SK-N-SH treated with all-trans-retinoic acid at 6 μM for 48 hours (cell line): ENCODE results near the gene AGPS.

Experiments
- ATAC-seq: fragments of 200-7000 bp; cut with Tn5 transposase; 3 replicates; pipeline ENCODE4 v1.9.1; 2020; ENCODE audit warnings: mild to moderate bottlenecking, moderate library complexity
- ARNTL ChIP-seq: fragments of 450-650 bp; formaldehyde crosslinking; IDR thresholded peaks from 2 replicates; pipeline ENCODE4 v1.5.0; 2020; ENCODE audit warnings: low read depth, mild to moderate bottlenecking, moderate library complexity, borderline replicate concordance
- BACH2 ChIP-seq: fragments of 250-450 bp; sonication (Bioruptor Pico); IDR thresholded peaks from 2 replicates; pipeline ENCODE4 v1.9.0; 2021; ENCODE audit warnings: mild to moderate bottlenecking, borderline replicate concordance
- CSDC2 ChIP-seq: fragments of 250-450 bp; sonication (Bioruptor Pico); IDR thresholded peaks from 2 replicates; pipeline ENCODE4 v1.5.0; 2020; ENCODE audit warnings: mild to moderate bottlenecking, moderate library complexity
- ESRRG ChIP-seq: fragments of 250-450 bp; sonication (Bioruptor Pico); IDR thresholded peaks from 2 replicates; pipeline ENCODE4 v1.6.1; 2021; ENCODE audit warnings: mild to moderate bottlenecking
- GLIS3 ChIP-seq: fragments of 250-450 bp; sonication (Bioruptor Pico); IDR thresholded peaks from 2 replicates; pipeline ENCODE4 v1.5.0; 2020; ENCODE audit warnings: mild to moderate bottlenecking, moderate library complexity
- ISL1 ChIP-seq: fragments of 250-450 bp; sonication (Bioruptor Pico); IDR thresholded peaks from 2 replicates; pipeline ENCODE4 v2.1.2; 2022; ENCODE audit warnings: mild to moderate bottlenecking, moderate library complexity
- OSR1 ChIP-seq: fragments of 250-450 bp; sonication (Bioruptor Pico); IDR thresholded peaks from 2 replicates; pipeline ENCODE4 v1.8.0; 2022; ENCODE audit warnings: moderate library complexity, mild to moderate bottlenecking, inconsistent platforms
- PATZ1 ChIP-seq: fragments of 250-450 bp; sonication (Bioruptor Pico); IDR thresholded peaks from 2 replicates; pipeline ENCODE4 v1.8.0; 2020; ENCODE audit warnings: mild to moderate bottlenecking, moderate library complexity, borderline replicate concordance
- POU6F1 ChIP-seq: fragments of 250-450 bp; sonication (Bioruptor Pico); IDR thresholded peaks from 2 replicates; pipeline ENCODE4 v1.8.0; 2021; ENCODE audit warnings: low read depth, mild to moderate bottlenecking, moderate library complexity, borderline replicate concordance
- PPARA ChIP-seq: fragments of 250-450 bp; sonication (Bioruptor Pico); IDR thresholded peaks from 2 replicates; pipeline ENCODE4 v1.5.0; 2020; ENCODE audit warnings: mild to moderate bottlenecking, borderline replicate concordance
- RARB ChIP-seq: fragments of 250-450 bp; sonication (Bioruptor Pico); IDR thresholded peaks from 2 replicates; pipeline ENCODE4 v1.8.0; 2021; ENCODE audit warnings: mild to moderate bottlenecking, moderate library complexity
- SNAI2 ChIP-seq: fragments of 250-450 bp; sonication (Bioruptor Pico); IDR thresholded peaks from 2 replicates; pipeline ENCODE4 v1.5.0; 2020; ENCODE audit warnings: mild to moderate bottlenecking, moderate library complexity
- TCF4 ChIP-seq: fragments of 250-450 bp; sonication (Bioruptor Pico); IDR thresholded peaks from 2 replicates; pipeline ENCODE4 v1.8.0; 2021; ENCODE audit warnings: mild to moderate bottlenecking, moderate library complexity, borderline replicate concordance
- TOX ChIP-seq: fragments of 250-450 bp; sonication (Bioruptor Pico); IDR thresholded peaks from 2 replicates; pipeline ENCODE4 v1.8.0; 2021; ENCODE audit warnings: mild to moderate bottlenecking, moderate library complexity, borderline replicate concordance
- ZC3H10 ChIP-seq: fragments of 250-450 bp; sonication (Bioruptor Pico); IDR thresholded peaks from 2 replicates; pipeline ENCODE4 v1.5.1; 2021; ENCODE audit warnings: mild to moderate bottlenecking, moderate library complexity
- ZFP3 ChIP-seq: fragments of 250-450 bp; sonication (Bioruptor Pico); IDR thresholded peaks from 2 replicates; pipeline ENCODE4 v1.5.0; 2020; ENCODE audit warnings: mild to moderate bottlenecking, moderate library complexity
- ZFP30 ChIP-seq: fragments of 450-650 bp; formaldehyde crosslinking; IDR thresholded peaks from 2 replicates; pipeline ENCODE4 v1.5.0; 2022; ENCODE audit warnings: mild to moderate bottlenecking, moderate library complexity
- ZNF565 ChIP-seq: fragments of 450-650 bp; formaldehyde crosslinking; conservative IDR thresholded peaks from 2 replicates; pipeline ENCODE4 v1.5.0; 2020; ENCODE audit warnings: low read depth, mild to moderate bottlenecking, moderate library complexity
- ZNF70 ChIP-seq: fragments of 450-650 bp; formaldehyde crosslinking; IDR thresholded peaks from 2 replicates; pipeline ENCODE4 v1.5.0; 2020; ENCODE audit warnings: mild to moderate bottlenecking, moderate library complexity
- ZNF8 ChIP-seq: fragments of 450-650 bp; formaldehyde crosslinking; IDR thresholded peaks from 2 replicates; pipeline ENCODE4 v1.5.0; 2020; ENCODE audit warnings: mild to moderate bottlenecking, moderate library complexity
- TF ChIP-seq, protein P1 (sequence below): fragments of 250-450 bp; sonication (Bioruptor Pico); IDR thresholded peaks from 2 replicates; pipeline ENCODE4 v1.5.1; 2021; ENCODE audit warnings: mild to moderate bottlenecking, moderate library complexity
- TF ChIP-seq, protein P2 (sequence below): fragments of 250-450 bp; sonication (Bioruptor Pico); IDR thresholded peaks from 2 replicates; pipeline ENCODE4 v1.5.1; 2020; ENCODE audit warnings: low read depth, mild to moderate bottlenecking, moderate library complexity

AGPS gene

GRCh38 chr2:177398290-177398683 lies 5.7 kb downstream of the AGPS start:
- no peak for ATAC-seq

GRCh38 chr2:177398791-177399190 lies 6.2 kb downstream of the AGPS start:
- no peak for ATAC-seq
- TF ChIP-seq, protein P1, sequence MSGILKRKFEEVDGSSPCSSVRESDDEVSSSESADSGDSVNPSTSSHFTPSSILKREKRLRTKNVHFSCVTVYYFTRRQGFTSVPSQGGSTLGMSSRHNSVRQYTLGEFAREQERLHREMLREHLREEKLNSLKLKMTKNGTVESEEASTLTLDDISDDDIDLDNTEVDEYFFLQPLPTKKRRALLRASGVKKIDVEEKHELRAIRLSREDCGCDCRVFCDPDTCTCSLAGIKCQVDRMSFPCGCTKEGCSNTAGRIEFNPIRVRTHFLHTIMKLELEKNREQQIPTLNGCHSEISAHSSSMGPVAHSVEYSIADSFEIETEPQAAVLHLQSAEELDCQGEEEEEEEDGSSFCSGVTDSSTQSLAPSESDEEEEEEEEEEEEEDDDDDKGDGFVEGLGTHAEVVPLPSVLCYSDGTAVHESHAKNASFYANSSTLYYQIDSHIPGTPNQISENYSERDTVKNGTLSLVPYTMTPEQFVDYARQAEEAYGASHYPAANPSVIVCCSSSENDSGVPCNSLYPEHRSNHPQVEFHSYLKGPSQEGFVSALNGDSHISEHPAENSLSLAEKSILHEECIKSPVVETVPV (CRISPR knock-in tag): no peak
- TF ChIP-seq TCF4: no peak
- TF ChIP-seq ZFP30 (CRISPR knock-in tag): no peak
- TF ChIP-seq ZFP3 (CRISPR knock-in tag): no peak
- no peak for TF ChIP-seq ZNF565 (CRISPR knock-in tag)
- no peak for TF ChIP-seq OSR1 (CRISPR knock-in tag)
- no peak for TF ChIP-seq BACH2 (CRISPR knock-in tag)
- no peak for TF ChIP-seq POU6F1 (CRISPR knock-in tag)
- TF ChIP-seq, protein P2, sequence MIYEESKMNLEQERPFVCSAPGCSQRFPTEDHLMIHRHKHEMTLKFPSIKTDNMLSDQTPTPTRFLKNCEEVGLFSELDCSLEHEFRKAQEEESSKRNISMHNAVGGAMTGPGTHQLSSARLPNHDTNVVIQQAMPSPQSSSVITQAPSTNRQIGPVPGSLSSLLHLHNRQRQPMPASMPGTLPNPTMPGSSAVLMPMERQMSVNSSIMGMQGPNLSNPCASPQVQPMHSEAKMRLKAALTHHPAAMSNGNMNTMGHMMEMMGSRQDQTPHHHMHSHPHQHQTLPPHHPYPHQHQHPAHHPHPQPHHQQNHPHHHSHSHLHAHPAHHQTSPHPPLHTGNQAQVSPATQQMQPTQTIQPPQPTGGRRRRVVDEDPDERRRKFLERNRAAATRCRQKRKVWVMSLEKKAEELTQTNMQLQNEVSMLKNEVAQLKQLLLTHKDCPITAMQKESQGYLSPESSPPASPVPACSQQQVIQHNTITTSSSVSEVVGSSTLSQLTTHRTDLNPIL (CRISPR knock-in tag): no peak
- TF ChIP-seq PPARA (CRISPR knock-in tag): no peak
- TF ChIP-seq ZC3H10 (CRISPR knock-in tag): no peak
- TF ChIP-seq RARB (CRISPR knock-in tag): no peak
- no peak for TF ChIP-seq PATZ1 (CRISPR knock-in tag)
- no peak for TF ChIP-seq TOX
- TF ChIP-seq ISL1 (CRISPR knock-in tag): no peak
- TF ChIP-seq ZNF70 (CRISPR knock-in tag): no peak
- no peak for TF ChIP-seq ESRRG (CRISPR knock-in tag)
- no peak for TF ChIP-seq ZNF8 (CRISPR knock-in tag)
- TF ChIP-seq SNAI2 (CRISPR knock-in tag): no peak
- no peak for TF ChIP-seq GLIS3 (CRISPR knock-in tag)

More at GRCh38 chr2:177398290-177398683, 5.7 kb downstream of the AGPS start:
- TF ChIP-seq ZNF565 (CRISPR knock-in tag): no peak
- TF ChIP-seq, protein P1 (CRISPR knock-in tag): no peak
- TF ChIP-seq, protein P2 (CRISPR knock-in tag): no peak
- no peak for TF ChIP-seq PATZ1 (CRISPR knock-in tag)
- no peak for TF ChIP-seq ZC3H10 (CRISPR knock-in tag)
- no peak for TF ChIP-seq ESRRG (CRISPR knock-in tag)
- no peak for TF ChIP-seq ZFP30 (CRISPR knock-in tag)
- no peak for TF ChIP-seq BACH2 (CRISPR knock-in tag)
- TF ChIP-seq PPARA (CRISPR knock-in tag): no peak
- no peak for TF ChIP-seq SNAI2 (CRISPR knock-in tag)
- no peak for TF ChIP-seq CSDC2 (CRISPR knock-in tag)
- TF ChIP-seq ARNTL (CRISPR knock-in tag): no peak
